Hepatocyte (in vitro differentiated cells): ENCODE measurements around the gene TEX19. TPM values are rescaled to one million over a fixed set of nuclear protein-coding genes. Genes with fewer than 3 reads are reported as not detected.

Experiments
- DNase-seq: peaks from one replicate; pipeline ENCODE4 v3.0.0-alpha.2; 2016; ENCODE audit warnings: low spot score
- H2AFZ ChIP-seq: fragments of 200-600 bp; sonication (generic); 2 replicates; pipeline ENCODE4 v1.6.0; 2016; ENCODE audit warnings: antibody characterized with exemption, mild to moderate bottlenecking
- H3K27ac ChIP-seq: fragments of 200-600 bp; sonication (generic); 2 replicates; pipeline ENCODE4 v1.5.1; 2016; ENCODE audit warnings: mild to moderate bottlenecking
- H3K27me3 ChIP-seq: fragments of 200-600 bp; sonication (generic); 2 replicates; pipeline ENCODE4 v1.6.1; 2016
- H3K36me3 ChIP-seq: fragments of 200-600 bp; sonication (generic); replicated peaks from 2 replicates; pipeline ENCODE4 v1.5.1; 2016; ENCODE audit warnings: low read depth; ENCODE audit not compliant: insufficient read depth
- H3K4me1 ChIP-seq: fragments of 200-600 bp; sonication (generic); 2 replicates; pipeline ENCODE4 v1.5.1; 2016; ENCODE audit warnings: mild to moderate bottlenecking, moderate library complexity; ENCODE audit not compliant: insufficient read depth
- H3K4me2 ChIP-seq: fragments of 200-600 bp; sonication (generic); 2 replicates; pipeline ENCODE4 v1.6.0; 2016
- H3K4me3 ChIP-seq: fragments of 200-600 bp; sonication (generic); 2 replicates; pipeline ENCODE4 v1.5.1; 2016; ENCODE audit warnings: mild to moderate bottlenecking
- H3K79me2 ChIP-seq: fragments of 200-600 bp; sonication (generic); 2 replicates; pipeline ENCODE4 v1.6.0; 2017; ENCODE audit warnings: mild to moderate bottlenecking
- H3K9me2 ChIP-seq: fragments of 200-600 bp; sonication (generic); replicated peaks from 2 replicates; pipeline ENCODE4 v1.6.0; 2017; ENCODE audit warnings: mild to moderate bottlenecking; ENCODE audit not compliant: insufficient read depth
- H3K9me3 ChIP-seq: fragments of 200-600 bp; sonication (generic); 2 replicates; pipeline ENCODE4 v1.5.1; 2016; ENCODE audit warnings: low read depth, mild to moderate bottlenecking
- H4K20me1 ChIP-seq: fragments of 200-600 bp; sonication (generic); 2 replicates; pipeline ENCODE4 v1.6.0; 2016; ENCODE audit warnings: mild to moderate bottlenecking; ENCODE audit not compliant: insufficient read depth, poor library complexity, severe bottlenecking
- EZH2 ChIP-seq: fragments of 200-600 bp; sonication (generic); IDR thresholded peaks from 2 replicates; pipeline ENCODE4 v1.6.1; 2016; ENCODE audit warnings: antibody characterized with exemption, mild to moderate bottlenecking, borderline replicate concordance
- EZH2phosphoT487 ChIP-seq: fragments of 200-600 bp; sonication (generic); IDR thresholded peaks from one replicate; pipeline ENCODE4 v1.6.1; 2018; ENCODE audit warnings: antibody characterized with exemption, mild to moderate bottlenecking, low read depth, moderate library complexity; ENCODE audit not compliant: unreplicated experiment, severe bottlenecking
- WGBS: methylation state at CpG from one replicate; pipeline ENCODE4 v1.1.6; 2016; ENCODE audit warnings: low lambda C conversion rate; ENCODE audit errors: missing lambda C conversion rate; 5-methylcytosine and 5-hydroxymethylcytosine counted together
- polyA plus RNA-seq: library from polyadenylated mRNA; unstranded; fragments of >200 nt; fragmentation: Nextera tagmentation; extraction: Ambion mirVana; gene quantifications from 2 replicates; pipeline ENCODE4 v1.2.1, GENCODE V29; 2016
- total RNA-seq: library from RNA; depleted of rRNA; stranded (reverse); fragments of >200 nt; gene quantifications from 2 replicates; pipeline ENCODE4 v1.2.3, GENCODE V29; 2014
- TF ChIP-seq, protein P1 (sequence below): fragments of 200-600 bp; sonication (generic); IDR thresholded peaks from 2 replicates; pipeline ENCODE4 v1.5.1; 2016; ENCODE audit warnings: antibody characterized with exemption, mild to moderate bottlenecking; ENCODE audit not compliant: poor library complexity

Gene TEX19
- total and polyA plus RNA-seq, 2 experiments from 2014 or later, result not detected

DNA sequence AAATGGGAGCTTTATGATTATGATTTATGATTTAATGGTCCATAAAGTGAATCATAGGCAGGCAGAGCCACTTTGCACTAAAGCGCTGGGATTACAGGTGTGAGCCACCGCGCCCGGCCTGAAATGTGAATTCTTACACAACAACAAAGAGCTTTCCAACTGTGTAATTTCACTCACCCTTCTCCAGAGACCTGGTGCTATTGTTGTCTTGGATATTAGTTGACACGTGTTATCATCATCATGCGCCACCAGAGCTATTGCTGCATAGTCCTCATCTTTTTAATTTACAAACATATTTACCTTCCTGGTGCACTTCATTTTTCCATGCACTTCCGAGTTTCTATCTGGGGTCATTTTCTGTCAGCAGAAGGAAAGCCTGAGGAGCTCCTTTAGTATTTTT, 7.7 kb downstream of the TEX19 start:
- DNase-seq, result no peak
- no peak overlapping the region for H3K4me2 ChIP-seq
- H3K4me3 ChIP-seq, result no peak overlapping the region
- H3K27me3 ChIP-seq, result peaks cover 18% of the 10 kb centered on the region
- no peak overlapping the region for H2AFZ ChIP-seq
- H3K9me3 ChIP-seq, result no peaks in the 10 kb centered on the region
- no peak overlapping the region for H3K27ac ChIP-seq
- TF ChIP-seq, protein P1, sequence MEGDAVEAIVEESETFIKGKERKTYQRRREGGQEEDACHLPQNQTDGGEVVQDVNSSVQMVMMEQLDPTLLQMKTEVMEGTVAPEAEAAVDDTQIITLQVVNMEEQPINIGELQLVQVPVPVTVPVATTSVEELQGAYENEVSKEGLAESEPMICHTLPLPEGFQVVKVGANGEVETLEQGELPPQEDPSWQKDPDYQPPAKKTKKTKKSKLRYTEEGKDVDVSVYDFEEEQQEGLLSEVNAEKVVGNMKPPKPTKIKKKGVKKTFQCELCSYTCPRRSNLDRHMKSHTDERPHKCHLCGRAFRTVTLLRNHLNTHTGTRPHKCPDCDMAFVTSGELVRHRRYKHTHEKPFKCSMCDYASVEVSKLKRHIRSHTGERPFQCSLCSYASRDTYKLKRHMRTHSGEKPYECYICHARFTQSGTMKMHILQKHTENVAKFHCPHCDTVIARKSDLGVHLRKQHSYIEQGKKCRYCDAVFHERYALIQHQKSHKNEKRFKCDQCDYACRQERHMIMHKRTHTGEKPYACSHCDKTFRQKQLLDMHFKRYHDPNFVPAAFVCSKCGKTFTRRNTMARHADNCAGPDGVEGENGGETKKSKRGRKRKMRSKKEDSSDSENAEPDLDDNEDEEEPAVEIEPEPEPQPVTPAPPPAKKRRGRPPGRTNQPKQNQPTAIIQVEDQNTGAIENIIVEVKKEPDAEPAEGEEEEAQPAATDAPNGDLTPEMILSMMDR, result no peak
- TF ChIP-seq EZH2phosphoT487, result no peak
- TF ChIP-seq EZH2, result no peak
- 77% methylated on average over 7 of the region's 7 CpGs for WGBS
- no peaks in the 10 kb centered on the region for H3K79me2 ChIP-seq
- no peaks in the 10 kb centered on the region for H4K20me1 ChIP-seq
- H3K4me1 ChIP-seq, result peaks cover 9% of the 10 kb centered on the region
- H3K9me2 ChIP-seq, result no peaks in the 10 kb centered on the region
- no peaks in the 10 kb centered on the region for H3K36me3 ChIP-seq

DNA sequence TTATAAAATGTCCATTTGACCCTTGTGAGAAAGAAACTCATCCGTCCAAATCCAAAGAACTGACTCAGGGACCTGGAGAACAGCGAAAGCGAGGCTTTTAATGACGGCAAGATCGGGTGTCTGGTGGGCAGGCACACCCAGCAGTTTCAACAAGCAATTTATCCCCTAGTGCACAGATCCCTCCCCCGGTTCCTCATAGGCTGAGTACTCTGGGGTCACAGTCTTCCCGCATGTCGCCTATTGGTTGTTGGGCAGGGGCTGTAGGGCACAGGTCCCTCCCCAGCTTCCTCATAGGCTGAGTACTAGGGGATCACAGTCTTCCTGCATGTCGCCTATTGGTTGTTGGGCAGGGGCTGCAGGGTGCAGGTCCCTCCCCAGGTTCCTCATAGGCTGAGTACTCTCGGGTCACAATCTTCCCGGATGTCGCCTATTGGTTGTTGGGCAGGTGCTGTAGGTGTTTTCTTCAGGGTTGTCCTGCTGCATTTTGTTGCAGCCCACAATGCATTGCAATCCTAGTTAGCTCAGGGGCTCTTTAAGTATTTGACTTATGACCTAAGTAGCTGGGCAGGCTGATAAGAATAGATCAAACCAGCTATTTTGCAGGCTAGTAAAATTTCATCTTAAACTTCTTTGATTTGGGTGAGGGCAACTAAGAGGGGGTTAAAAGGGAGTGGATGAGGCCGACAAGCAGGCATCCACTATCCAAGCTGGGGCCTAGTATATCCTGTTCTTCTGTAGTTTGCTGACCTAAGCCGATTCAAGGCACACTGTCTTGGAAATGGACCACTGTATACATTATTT, 8.9 kb downstream of the TEX19 start:
- TF ChIP-seq EZH2phosphoT487, result no peak
- TF ChIP-seq EZH2, result no peak
- TF ChIP-seq, protein P1, result no peak
- Histone ChIP-seq H3K9me2 (no peaks in the 10 kb centered on the region), H3K9me3 (no peaks in the 10 kb centered on the region), H3K36me3 (no peaks in the 10 kb centered on the region), H3K27ac (no peak overlapping the region), H3K27me3 (peaks cover 30% of the 10 kb centered on the region), H4K20me1 (no peaks in the 10 kb centered on the region), H2AFZ (no peak overlapping the region), H3K79me2 (no peaks in the 10 kb centered on the region), H3K4me3 (no peak overlapping the region), H3K4me2 (no peak overlapping the region), H3K4me1 (peaks cover 9% of the 10 kb centered on the region)
- 86% methylated on average over 14 of the region's 14 CpGs for WGBS
- DNase-seq, result no peak

DNA sequence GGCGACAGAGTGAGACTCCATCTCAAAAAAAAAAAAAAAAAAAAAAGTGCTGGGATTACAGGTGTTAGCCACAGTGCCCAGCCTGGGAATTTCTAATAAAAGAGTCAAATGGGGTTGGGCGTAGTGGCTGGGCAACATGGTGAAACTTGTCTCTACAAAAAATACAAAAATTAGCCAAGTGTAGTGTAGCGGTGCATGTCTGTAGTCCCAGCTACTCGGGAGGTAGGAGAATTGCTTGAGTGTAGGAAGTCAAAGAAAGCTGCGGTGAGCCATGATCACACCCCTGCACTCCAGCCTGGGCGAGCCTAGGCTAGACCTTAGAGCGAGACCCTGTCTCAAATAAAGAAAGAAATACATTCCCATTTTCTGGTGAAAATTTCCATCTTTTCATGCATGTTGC, 10.2 kb downstream of the TEX19 start:
- Histone ChIP-seq H3K9me3 (no peaks in the 10 kb centered on the region), H3K27me3 (peaks cover 37% of the 10 kb centered on the region), H2AFZ (no peak overlapping the region), H3K4me2 (no peak overlapping the region), H3K9me2 (no peaks in the 10 kb centered on the region), H3K79me2 (no peaks in the 10 kb centered on the region), H3K36me3 (no peaks in the 10 kb centered on the region), H4K20me1 (no peaks in the 10 kb centered on the region), H3K4me1 (peaks cover 9% of the 10 kb centered on the region), H3K4me3 (no peak overlapping the region), H3K27ac (no peak overlapping the region)
- TF ChIP-seq EZH2phosphoT487 (no peak), EZH2 (no peak)
- TF ChIP-seq, protein P1, result no peak
- 96% methylated on average over 7 of the region's 7 CpGs for WGBS
- DNase-seq, result no peak
